Naive thymus-derived CD8-positive, alpha-beta T cell (primary cell): ENCODE measurements around the gene THAP9. TPM values are rescaled to one million over a fixed set of nuclear protein-coding genes. Genes with fewer than 3 reads are reported as not detected.

Experiments
- ATAC-seq, 2 donors: fragments of 150-1000 bp; cut with Tn5 transposase in 1 of 2; sonication (Bioruptor Pico), chemical (Tn5 transposase) in 1 of 2; 1 replicate in 1 of 2; 2 replicates in 1 of 2; pipeline ENCODE4 v1.10.0; 2021; ENCODE audit warnings: mild to moderate bottlenecking in 2 of 2, moderate library complexity in 2 of 2
- POLR2A ChIA-PET: fragments of 350-600 bp; sonication (Branson Sonifier 250); formaldehyde crosslinking; loops from one replicate; lab custom pipeline; 2021; ENCODE audit warnings: antibody characterized with exemption; lab: Charles Lee
- DNase-seq, 10 donors: peaks; one replicate each; pipeline versions ENCODE4 v3.0.0 to v3.0.0-alpha.2; 2020 to 2022
- H3K27ac Mint-ChIP-seq, 10 donors: one replicate each; pipeline ENCODE4 v1.8.0; 2020 to 2022; ENCODE audit warnings: mild to moderate bottlenecking in 10 of 10, mixed read lengths in 10 of 10, moderate library complexity in 4 of 10, inconsistent platforms in 1 of 10
- H3K27me3 Mint-ChIP-seq, 5 donors: one replicate each; pipeline ENCODE4 v1.8.0; 2021 to 2022; ENCODE audit warnings: mixed read lengths in 5 of 5
- H3K36me3 Mint-ChIP-seq, 3 donors: one replicate each; pipeline ENCODE4 v1.8.0; 2020 to 2022; ENCODE audit warnings: mixed read lengths in 3 of 3, mild to moderate bottlenecking in 2 of 3, inconsistent platforms in 1 of 3
- H3K4me1 Mint-ChIP-seq, 4 donors: one replicate each; pipeline ENCODE4 v1.8.0; 2021 to 2022; ENCODE audit warnings: mixed read lengths in 4 of 4
- H3K4me3 Mint-ChIP-seq, 10 donors: one replicate each; pipeline ENCODE4 v1.8.0; 2020 to 2022; ENCODE audit warnings: mild to moderate bottlenecking in 10 of 10, mixed read lengths in 10 of 10, moderate library complexity in 6 of 10, inconsistent platforms in 1 of 10
- H3K9me3 Mint-ChIP-seq, 9 donors: one replicate each; pipeline ENCODE4 v1.8.0; 2020 to 2022; ENCODE audit warnings: mixed read lengths in 9 of 9, mild to moderate bottlenecking in 3 of 9, inconsistent platforms in 1 of 9, moderate library complexity in 1 of 9
- polyA plus RNA-seq, 3 donors: library from polyadenylated mRNA; unstranded; fragments of 300-500 nt; fragmentation: Illumina TruSeq; gene quantifications; one replicate each; pipeline ENCODE4 v1.2.3, GENCODE V29; 2021
- total RNA-seq, 8 experiments: library from RNA in 2 of 8; stranded (reverse) in 2 of 8; gene quantifications; one replicate each; pipeline ENCODE4 v1.2.3 and lab custom pipeline; 2021 to 2026

THAP9 gene
- total and polyA plus RNA-seq, 5 experiments from 2014 or later: 1.6 to 6.0 (median 2.9) TPM

GRCh38 chr4:82921795-82922194, 21.3 kb downstream of the THAP9 start:
- POLR2A ChIA-PET: no interaction called here
- peaks cover 0 to 1% (median 0%) of the 10 kb centered on the region in 4 donors for H3K4me1 Mint-ChIP-seq
- no peak overlapping the region for H3K27ac Mint-ChIP-seq
- H3K27me3 Mint-ChIP-seq: no peaks in the 10 kb centered on the region
- DNase-seq (no peak), ATAC-seq (no peak)
- no peaks in the 10 kb centered on the region for H3K9me3 Mint-ChIP-seq
- peaks cover 0 to 20% (median 0%) of the 10 kb centered on the region in 3 donors for H3K36me3 Mint-ChIP-seq
- H3K4me3 Mint-ChIP-seq: no peak overlapping the region

- H3K27me3 Mint-ChIP-seq: no peaks in the 10 kb centered on the region
- H3K9me3 Mint-ChIP-seq: no peaks in the 10 kb centered on the region
- peaks cover 4 to 56% (median 28%) of the 10 kb centered on the region in 3 donors for H3K36me3 Mint-ChIP-seq
- no peak overlapping the region for H3K4me3 Mint-ChIP-seq
- ATAC-seq (no peak), DNase-seq (no peak)
- POLR2A ChIA-PET: interaction anchor here (1.2 kb wide), 1 partner anchor 42 kb away, joined by 5 read pairs; no protein-coding TSS in a partner anchor
- H3K4me1 Mint-ChIP-seq: no peaks in the 10 kb centered on the region
- H3K27ac Mint-ChIP-seq: no peak overlapping the region
These were observed 30.6 kb downstream of the THAP9 start for GRCh38 chr4:82930848-82931755.

DNA sequence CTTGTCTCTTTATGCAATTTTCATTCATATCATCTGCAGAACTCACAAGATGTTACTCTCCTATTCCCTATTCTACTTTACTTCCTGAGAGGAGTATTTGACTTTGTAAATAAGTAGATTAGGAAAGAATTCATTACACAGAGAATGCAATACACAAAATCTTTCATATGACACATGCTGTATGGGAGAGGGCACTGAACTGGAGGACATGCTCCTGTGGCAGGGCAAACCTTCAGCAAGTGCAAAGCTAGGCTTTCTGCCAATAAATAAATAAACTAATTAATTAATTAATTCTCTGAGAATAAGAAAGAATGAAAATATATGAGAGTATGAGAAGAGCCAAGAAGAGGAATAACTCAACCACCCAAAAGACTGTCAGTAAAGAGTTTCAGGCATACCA, 33.9 kb downstream of the THAP9 start:
- DNase-seq: no peak
- no peak for ATAC-seq
- peaks cover 12 to 70% (median 38%) of the 10 kb centered on the region in 3 donors for H3K36me3 Mint-ChIP-seq
- no peaks in the 10 kb centered on the region for H3K27me3 Mint-ChIP-seq
- H3K27ac Mint-ChIP-seq: no peak overlapping the region
- H3K4me1 Mint-ChIP-seq: no peaks in the 10 kb centered on the region
- POLR2A ChIA-PET: no interaction called here
- no peaks in the 10 kb centered on the region for H3K9me3 Mint-ChIP-seq
- no peak overlapping the region for H3K4me3 Mint-ChIP-seq

DNA sequence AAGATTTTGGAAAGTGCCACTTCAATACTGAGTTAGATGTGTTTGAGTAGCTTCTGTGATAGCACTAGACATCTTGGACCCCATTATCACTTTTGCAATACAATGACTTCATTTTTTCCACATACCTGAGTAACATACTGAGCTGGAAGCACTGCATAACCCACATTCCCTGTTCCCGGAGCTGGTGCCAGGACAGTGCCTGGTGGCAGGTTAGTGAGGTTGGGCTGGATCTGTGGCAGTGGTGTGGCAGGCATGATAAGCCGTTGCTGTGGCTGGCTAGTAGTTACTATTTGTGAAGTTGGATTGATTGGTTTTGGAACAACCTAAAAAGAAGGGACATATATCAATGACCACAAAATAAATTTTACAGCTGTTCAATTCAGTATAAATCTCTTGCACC, 38.9 kb downstream of the THAP9 start:
- Mint-ChIP-seq H3K27me3 (no peaks in the 10 kb centered on the region), H3K9me3 (no peaks in the 10 kb centered on the region), H3K4me3 (no peak overlapping the region), H3K36me3 (peaks cover 12 to 76% (median 25%) of the 10 kb centered on the region in 3 donors), H3K27ac (no peak overlapping the region), H3K4me1 (peaks cover 0 to 3% (median 0%) of the 10 kb centered on the region in 4 donors)
- DNase-seq (no peak), ATAC-seq (no peak)
- POLR2A ChIA-PET: no interaction called here

DNA sequence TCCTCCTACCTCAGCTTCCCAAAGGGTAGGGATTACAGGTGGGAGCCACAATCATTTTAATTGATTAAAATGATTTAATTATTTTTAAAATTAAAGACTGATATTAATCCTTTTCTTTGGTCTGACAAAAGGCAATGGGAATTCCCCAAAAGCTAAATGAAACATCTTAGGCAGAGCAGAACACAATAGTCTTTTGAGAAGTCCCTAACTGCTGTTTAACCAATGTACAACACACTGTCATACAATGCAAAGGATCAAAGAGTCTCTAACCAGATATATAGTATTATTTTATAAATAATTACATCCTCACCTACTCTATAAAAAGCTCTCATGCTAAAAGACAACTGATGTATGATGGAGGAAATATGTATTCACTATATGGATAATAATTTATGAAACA, 47.0 kb downstream of the THAP9 start:
- POLR2A ChIA-PET: no interaction called here
- DNase-seq: no peak

GRCh38 chr4:82948647-82949204, 48.2 kb downstream of the THAP9 start:
- Mint-ChIP-seq H3K27me3 (no peaks in the 10 kb centered on the region), H3K4me1 (peaks cover 0 to 6% (median under 1%) of the 10 kb centered on the region in 4 donors), H3K9me3 (no peaks in the 10 kb centered on the region), H3K36me3 (peaks cover under 1 to 29% (median 7%) of the 10 kb centered on the region in 3 donors), H3K4me3 (no peak overlapping the region), H3K27ac (no peak overlapping the region)
- ATAC-seq: no peak
- POLR2A ChIA-PET: no interaction called here
- DNase-seq: no peak

More for the DNA sequence above, 47.0 kb downstream of the THAP9 start:
- peaks cover 2 to 32% (median 5%) of the 10 kb centered on the region in 3 donors for H3K36me3 Mint-ChIP-seq
- H3K27ac Mint-ChIP-seq: no peak overlapping the region
- ATAC-seq: no peak
- no peaks in the 10 kb centered on the region for H3K27me3 Mint-ChIP-seq
- H3K9me3 Mint-ChIP-seq: no peaks in the 10 kb centered on the region
- peaks cover 0 to 6% (median 2%) of the 10 kb centered on the region in 4 donors for H3K4me1 Mint-ChIP-seq
- H3K4me3 Mint-ChIP-seq: no peak overlapping the region

DNA sequence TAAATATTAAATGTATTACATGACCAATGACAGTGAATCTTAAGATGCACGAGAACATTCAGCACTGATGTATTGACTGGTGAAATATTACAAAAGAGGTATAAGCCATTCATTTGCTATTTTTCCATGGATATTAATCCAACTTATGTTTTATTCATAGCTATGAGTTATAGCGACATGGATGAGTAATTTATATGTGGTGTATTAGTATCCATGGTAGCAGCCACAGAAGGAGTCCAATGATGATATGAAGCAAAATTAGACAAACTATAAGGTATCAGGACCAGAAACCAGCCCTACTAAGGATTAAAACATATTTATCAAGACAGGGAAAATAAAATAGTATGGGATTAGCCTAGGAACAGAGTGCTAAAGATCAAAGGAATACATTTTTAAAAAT, 50.7 kb downstream of the THAP9 start:
- H3K4me3 Mint-ChIP-seq: no peak overlapping the region
- POLR2A ChIA-PET: no interaction called here
- DNase-seq: no peak
- no peak for ATAC-seq
- no peaks in the 10 kb centered on the region for H3K27me3 Mint-ChIP-seq
- peaks cover 0 to 33% (median 19%) of the 10 kb centered on the region in 3 donors for H3K36me3 Mint-ChIP-seq
- peaks cover 0 to 6% (median 2%) of the 10 kb centered on the region in 4 donors for H3K4me1 Mint-ChIP-seq
- H3K9me3 Mint-ChIP-seq: no peaks in the 10 kb centered on the region
- H3K27ac Mint-ChIP-seq: no peak overlapping the region

- POLR2A ChIA-PET: no interaction called here
- DNase-seq (no peak), ATAC-seq (no peak)
- H3K27me3 Mint-ChIP-seq: no peaks in the 10 kb centered on the region
- peak overlapping the region in 1 of 10 donors; percentile 19 for H3K27ac Mint-ChIP-seq
- no peaks in the 10 kb centered on the region for H3K9me3 Mint-ChIP-seq
- H3K4me3 Mint-ChIP-seq: no peak overlapping the region
- peaks cover 0 to 41% (median 19%) of the 10 kb centered on the region in 3 donors for H3K36me3 Mint-ChIP-seq
- peaks cover 2 to 14% (median 6%) of the 10 kb centered on the region in 4 donors for H3K4me1 Mint-ChIP-seq
These were observed 53.7 kb downstream of the THAP9 start for GRCh38 chr4:82954212-82954611.

- Mint-ChIP-seq H3K4me3 (no peak overlapping the region), H3K4me1 (peaks cover 2 to 14% (median 7%) of the 10 kb centered on the region in 4 donors), H3K27me3 (no peaks in the 10 kb centered on the region), H3K27ac (peak overlapping the region in 3 of 10 donors; percentile 26 to 59 (median 26)), H3K36me3 (peaks cover 0 to 57% (median 31%) of the 10 kb centered on the region in 3 donors), H3K9me3 (no peaks in the 10 kb centered on the region)
- no peak for DNase-seq
- POLR2A ChIA-PET: interaction anchor here (0.7 kb wide), 1 partner anchor 54 kb away, joined by 7 read pairs; no protein-coding TSS in a partner anchor
- ATAC-seq: no peak
These were observed 56.5 kb downstream of the THAP9 start for GRCh38 chr4:82957045-82957444.

GRCh38 chr4:82965763-82966162, 65.2 kb downstream of the THAP9 start:
- no peaks in the 10 kb centered on the region for H3K27me3 Mint-ChIP-seq
- peaks cover 8 to 78% (median 30%) of the 10 kb centered on the region in 3 donors for H3K36me3 Mint-ChIP-seq

DNA sequence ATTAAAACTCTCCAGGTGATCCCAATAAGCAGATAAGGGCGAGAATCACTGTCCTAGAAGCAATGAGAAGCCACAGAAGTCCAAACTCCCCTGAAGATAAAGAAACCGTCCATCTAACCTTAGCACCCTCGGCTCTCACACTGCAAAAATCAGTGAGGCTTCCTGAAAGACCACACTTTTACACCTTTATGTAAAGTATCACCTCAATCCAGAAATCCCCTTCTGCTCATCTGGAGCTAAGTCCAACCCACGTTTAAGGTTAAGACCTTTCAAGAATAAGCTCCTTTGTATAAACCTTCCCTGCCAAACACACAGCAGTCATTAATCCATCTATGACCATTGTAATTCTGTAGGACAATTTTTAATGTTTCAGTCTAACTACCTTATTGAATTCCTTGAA, 68.4 kb downstream of the THAP9 start:
- no peaks in the 10 kb centered on the region for H3K9me3 Mint-ChIP-seq
- H3K4me1 Mint-ChIP-seq: peaks cover 0 to 2% (median under 1%) of the 10 kb centered on the region in 4 donors
- ATAC-seq (no peak), DNase-seq (no peak)
- H3K4me3 Mint-ChIP-seq: no peak overlapping the region
- H3K36me3 Mint-ChIP-seq: peaks cover 4 to 79% (median 30%) of the 10 kb centered on the region in 3 donors
- H3K27ac Mint-ChIP-seq: no peak overlapping the region
- H3K27me3 Mint-ChIP-seq: no peaks in the 10 kb centered on the region
- POLR2A ChIA-PET: no interaction called here

More at GRCh38 chr4:82965763-82966162, 65.2 kb downstream of the THAP9 start:
- no peak overlapping the region for H3K4me3 Mint-ChIP-seq
- POLR2A ChIA-PET: no interaction called here
- DNase-seq (no peak), ATAC-seq (no peak)
- no peaks in the 10 kb centered on the region for H3K9me3 Mint-ChIP-seq
- H3K4me1 Mint-ChIP-seq: peaks cover 0 to 2% (median under 1%) of the 10 kb centered on the region in 4 donors
- peak overlapping the region in 2 of 10 donors; percentile 9 to 37 for H3K27ac Mint-ChIP-seq

DNA sequence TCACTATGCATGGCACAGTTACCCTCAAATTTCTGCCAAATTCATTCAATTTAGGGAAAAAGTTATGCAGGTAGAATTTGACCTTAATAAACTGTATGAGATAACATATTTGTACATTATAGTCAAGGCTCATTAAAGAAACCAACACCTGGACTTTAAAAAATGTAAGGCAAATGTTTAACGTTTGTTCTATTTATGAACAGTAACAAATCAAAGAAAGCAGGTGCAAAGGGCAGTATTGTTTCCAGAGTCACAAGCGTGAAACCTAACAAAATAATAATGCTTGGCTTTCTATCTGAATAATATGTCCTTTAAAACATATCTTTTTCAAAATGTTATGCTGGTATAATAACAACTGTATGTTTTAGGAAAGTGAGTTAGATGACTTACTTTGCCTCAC, 68.9 kb downstream of the THAP9 start:
- no peaks in the 10 kb centered on the region for H3K9me3 Mint-ChIP-seq
- peaks cover 0 to 2% (median under 1%) of the 10 kb centered on the region in 4 donors for H3K4me1 Mint-ChIP-seq
- DNase-seq (no peak), ATAC-seq (no peak)
- H3K36me3 Mint-ChIP-seq: peaks cover 4 to 80% (median 26%) of the 10 kb centered on the region in 3 donors
- H3K27ac Mint-ChIP-seq: no peak overlapping the region
- POLR2A ChIA-PET: no interaction called here
- no peaks in the 10 kb centered on the region for H3K27me3 Mint-ChIP-seq
- no peak overlapping the region for H3K4me3 Mint-ChIP-seq
